Measurements from ENCODE around the gene ELF5.
A peak's percentile ranks its signal among the peaks of the same experiment; 100 is the strongest.

The ELF5 gene

GRCh38 chr11:34438529-34439507, 74.8 kb downstream of the ELF5 start, which contains the start of gene CAT:
Gene CAT (plus strand): TSS chr11:34438934. CDS start chr11:34439014, 80 bp downstream.
- TF ChIP-seq FOXP2 (optimal IDR thresholded peaks at IDR 0.05; ENCODE audit: borderline replicate concordance, extremely low read depth, extremely low read length, insufficient read depth), result peak; percentile 69
- peak; percentile 88 for TF ChIP-seq POLR2AphosphoS5 (IDR thresholded peaks at IDR 0.05; ENCODE audit: low read depth, low read length)
- no peak for TF ChIP-seq REST (IDR thresholded peaks at IDR 0.05; ENCODE audit: insufficient read depth in 1 of 2, low read depth in 2 of 2, low read length in 2 of 2)

GRCh38 chr11:34437224-34438125, 76.1 kb downstream of the ELF5 start:
- TF ChIP-seq SIN3A (IDR thresholded peaks at IDR 0.05; ENCODE audit: borderline replicate concordance, insufficient read depth, low read length), result no peak
- no peak for TF ChIP-seq POLR2AphosphoS5 (IDR thresholded peaks at IDR 0.05; ENCODE audit: low read depth, low read length)
- TF ChIP-seq TAF1 (IDR thresholded peaks at IDR 0.05; ENCODE audit: borderline replicate concordance, insufficient read depth, low read length), result no peak
- TF ChIP-seq FOXP2 (optimal IDR thresholded peaks at IDR 0.05; ENCODE audit: borderline replicate concordance, extremely low read depth, extremely low read length, insufficient read depth), result no peak
- no peak for TF ChIP-seq REST (IDR thresholded peaks at IDR 0.05; ENCODE audit: insufficient read depth in 1 of 2, low read depth in 2 of 2, low read length in 2 of 2)

- TF ChIP-seq TAF1 (IDR thresholded peaks at IDR 0.05; ENCODE audit: borderline replicate concordance, insufficient read depth, low read length) (no peak), POLR2AphosphoS5 (IDR thresholded peaks at IDR 0.05; ENCODE audit: low read depth, low read length) (no peak), FOXP2 (optimal IDR thresholded peaks at IDR 0.05; ENCODE audit: borderline replicate concordance, extremely low read depth, extremely low read length, insufficient read depth) (no peak), REST (IDR thresholded peaks at IDR 0.05; ENCODE audit: insufficient read depth in 1 of 2, low read depth in 2 of 2, low read length in 2 of 2) (no peak), SIN3A (IDR thresholded peaks at IDR 0.05; ENCODE audit: borderline replicate concordance, insufficient read depth, low read length) (no peak)
Measured at GRCh38 chr11:34433899-34434298, 79.7 kb downstream of the ELF5 start.

- TF ChIP-seq REST (IDR thresholded peaks at IDR 0.05; ENCODE audit: insufficient read depth in 1 of 2, low read depth in 2 of 2, low read length in 2 of 2) (no peak), TAF1 (IDR thresholded peaks at IDR 0.05; ENCODE audit: borderline replicate concordance, insufficient read depth, low read length) (no peak), SIN3A (IDR thresholded peaks at IDR 0.05; ENCODE audit: borderline replicate concordance, insufficient read depth, low read length) (no peak), FOXP2 (optimal IDR thresholded peaks at IDR 0.05; ENCODE audit: borderline replicate concordance, extremely low read depth, extremely low read length, insufficient read depth) (no peak), POLR2AphosphoS5 (IDR thresholded peaks at IDR 0.05; ENCODE audit: low read depth, low read length) (no peak)
Measured at GRCh38 chr11:34432822-34433221, 80.8 kb downstream of the ELF5 start.

Data from PFSK-1 (cell line).